Body of pancreas (tissue), 4 donors: Measurements from ENCODE around the gene GREM1. TPM values are rescaled to one million over a fixed set of nuclear protein-coding genes. Genes with fewer than 3 reads are reported as not detected.

Source experiments
- ATAC-seq: fragments of 150-250 bp; one replicate; pipeline ENCODE4 v1.9.1; 2016
- DNase-seq, 4 donors: peaks; one replicate each; pipeline ENCODE4 v3.0.0-alpha.2; 2019
- H3K27ac ChIP-seq, 4 donors: fragments of 200-600 bp; sonication (generic); 1 replicate in 3 of 4; 2 replicates in 1 of 4; pipeline versions ENCODE4 v1.5.1 to v1.6.1; 2016 to 2019; ENCODE audit warnings: mild to moderate bottlenecking in 1 of 4, mixed read lengths in 1 of 4, moderate library complexity in 1 of 4
- H3K27me3 ChIP-seq, 2 donors: fragments of 200-600 bp; sonication (generic); one replicate each; pipeline ENCODE4 v1.6.0; 2016; ENCODE audit warnings: mild to moderate bottlenecking in 1 of 2
- H3K36me3 ChIP-seq, 2 donors: fragments of 200-600 bp; sonication (generic); replicated peaks in 1 of 2; 2 replicates each; pipeline ENCODE4 v1.5.1; 2016; ENCODE audit warnings: low read depth in 2 of 2; ENCODE audit not compliant: insufficient read depth in 1 of 2
- H3K4me1 ChIP-seq: fragments of 200-600 bp; sonication (generic); one replicate; pipeline ENCODE4 v1.6.0; 2016
- H3K4me3 ChIP-seq, 2 donors: fragments of 200-600 bp; sonication (generic); 1 replicate in 1 of 2; 2 replicates in 1 of 2; pipeline ENCODE4 v1.5.1; 2016 to 2019
- H3K9me3 ChIP-seq, 3 donors: fragments of 200-600 bp; sonication (generic); 1 replicate in 2 of 3; 2 replicates in 1 of 3; pipeline ENCODE4 v1.5.1; 2016
- CTCF ChIP-seq, 7 experiments: fragments of 450-650 bp in 4 of 7; fragments of 200-600 bp in 3 of 7; sonication (generic) in 3 of 7; IDR thresholded peaks; one replicate each; pipeline ENCODE4 v1.5.1; 2016 to 2019; ENCODE audit warnings: antibody characterized with exemption in 7 of 7
- POLR2A ChIP-seq, 3 donors: fragments of 450-650 bp; IDR thresholded peaks; one replicate each; pipeline ENCODE4 v1.6.1; 2016; ENCODE audit warnings: antibody characterized with exemption in 3 of 3, mild to moderate bottlenecking in 2 of 3
- WGBS, 2 donors: methylation state at CpG; one replicate each; pipeline ENCODE4 v1.1.5; 2017; 5-methylcytosine and 5-hydroxymethylcytosine counted together
- intact Hi-C: fragments of 100-400 bp; cut with DNase I; formaldehyde crosslinking; loops from one replicate; pipeline ENCODE4 v1.15.1; 2023
- total RNA-seq, 2 donors: library from RNA; depleted of rRNA; stranded (reverse); fragments of >200 nt; gene quantifications; one replicate each; pipeline ENCODE4 v1.1.0, GENCODE V29; 2016

GREM1 gene
- total RNA-seq, 2 donors from 2014 or later = under 0.01 to 6.5 TPM

- ATAC-seq = no peak
- no peaks in the 10 kb centered on the region for H3K9me3 ChIP-seq
- 59 to 60% methylated on average over 2 of the region's 2 CpGs for WGBS, 2 donors
Measured at GRCh38 chr15:32757426-32757825, 39.6 kb downstream of the GREM1 start.

GRCh38 chr15:32763295-32763694 is 45.5 kb downstream of the GREM1 start:
- DNase-seq = no peak
- H3K36me3 ChIP-seq = no peaks in the 10 kb centered on the region
- 79 to 83% methylated on average over 1 of the region's 1 CpG for WGBS, 2 donors
- ATAC-seq = no peak
- intact Hi-C loops = no loop called here
- H3K4me1 ChIP-seq = no peaks in the 10 kb centered on the region
- no peak for TF ChIP-seq CTCF (IDR thresholded peaks at IDR 0.05)
- TF ChIP-seq POLR2A (IDR thresholded peaks at IDR 0.05) = no peak
- H3K9me3 ChIP-seq = no peaks in the 10 kb centered on the region
- no peak overlapping the region for H3K27ac ChIP-seq
- H3K4me3 ChIP-seq = no peak overlapping the region
- no peaks in the 10 kb centered on the region for H3K27me3 ChIP-seq

More at GRCh38 chr15:32757426-32757825, 39.6 kb downstream of the GREM1 start:
- Histone ChIP-seq H3K27ac (no peak overlapping the region), H3K4me3 (no peak overlapping the region), H3K27me3 (no peaks in the 10 kb centered on the region), H3K36me3 (no peaks in the 10 kb centered on the region), H3K4me1 (no peaks in the 10 kb centered on the region)
- no peak for DNase-seq
- intact Hi-C loops = no loop called here
- TF ChIP-seq CTCF (IDR thresholded peaks at IDR 0.05) (no peak), POLR2A (IDR thresholded peaks at IDR 0.05) (no peak)

- Histone ChIP-seq H3K4me3 (no peak overlapping the region), H3K36me3 (no peaks in the 10 kb centered on the region), H3K4me1 (no peaks in the 10 kb centered on the region), H3K27me3 (no peaks in the 10 kb centered on the region), H3K9me3 (no peaks in the 10 kb centered on the region), H3K27ac (no peak overlapping the region)
- DNase-seq (no peak), ATAC-seq (no peak)
- no peak for TF ChIP-seq CTCF (IDR thresholded peaks at IDR 0.05)
- no peak for TF ChIP-seq POLR2A (IDR thresholded peaks at IDR 0.05)
- 55 to 57% methylated on average over 4 of the region's 4 CpGs for whole genome bisulfite sequencing, 2 donors
- intact Hi-C loops = no loop called here
Measured at GRCh38 chr15:32765236-32765635, 47.4 kb downstream of the GREM1 start.

GRCh38 chr15:32766101-32766500 is 48.3 kb downstream of the GREM1 start:
- Histone ChIP-seq H3K27me3 (no peaks in the 10 kb centered on the region), H3K4me3 (no peak overlapping the region), H3K4me1 (no peaks in the 10 kb centered on the region), H3K36me3 (no peaks in the 10 kb centered on the region), H3K9me3 (no peaks in the 10 kb centered on the region), H3K27ac (no peak overlapping the region)
- 84 to 90% methylated on average over 3 of the region's 3 CpGs for WGBS, 2 donors
- DNase-seq (no peak), ATAC-seq (no peak)
- intact Hi-C loops = no loop called here
- no peak for TF ChIP-seq POLR2A (IDR thresholded peaks at IDR 0.05)
- TF ChIP-seq CTCF (IDR thresholded peaks at IDR 0.05) = no peak

GRCh38 chr15:32767236-32767635 is 49.4 kb downstream of the GREM1 start:
- no peak overlapping the region for H3K27ac ChIP-seq
- no peaks in the 10 kb centered on the region for H3K4me1 ChIP-seq
- H3K36me3 ChIP-seq = no peaks in the 10 kb centered on the region
- peak in 1 of 4 donors; percentile 6 for DNase-seq
- TF ChIP-seq CTCF (IDR thresholded peaks at IDR 0.05) (no peak), POLR2A (IDR thresholded peaks at IDR 0.05) (no peak)
- 37 to 42% methylated on average over 1 of the region's 1 CpG for WGBS, 2 donors
- intact Hi-C loops = no loop called here
- ATAC-seq = no peak
- no peak overlapping the region for H3K4me3 ChIP-seq
- no peaks in the 10 kb centered on the region for H3K27me3 ChIP-seq
- no peaks in the 10 kb centered on the region for H3K9me3 ChIP-seq
